HepG2 (cell line): ENCODE measurements around the gene NPY. TPM values are rescaled to one million over a fixed set of nuclear protein-coding genes. Genes with fewer than 3 reads are reported as not detected.
A peak's percentile ranks its signal among the peaks of the same experiment; 100 is the strongest.

Source experiments
- FOSL2 ChIP-seq: sonication (generic); formaldehyde crosslinking; IDR thresholded peaks from 2 replicates; pipeline ENCODE4 v1.4.0; 2020; ENCODE audit warnings: missing genetic modification reagents
- NFE2L2 ChIP-seq: fragments of 150-350 bp; IDR thresholded peaks from 2 replicates; pipeline ENCODE4 v1.6.1; 2014; ENCODE audit warnings: low read length
- NR2F2 ChIP-seq: IDR thresholded peaks from 2 replicates; pipeline ENCODE4 v1.6.1; 2012; ENCODE audit warnings: low read depth, inconsistent platforms, borderline replicate concordance
- RAD21 ChIP-seq: fragments of 450-650 bp; formaldehyde crosslinking; IDR thresholded peaks from 2 replicates; pipeline ENCODE4 v1.5.0; 2020; ENCODE audit warnings: mild to moderate bottlenecking
- SAFB2 ChIP-seq: sonication (generic); formaldehyde crosslinking; IDR thresholded peaks from 2 replicates; pipeline ENCODE4 v1.5.1; 2020; ENCODE audit warnings: missing genetic modification reagents, low read depth, mild to moderate bottlenecking, borderline replicate concordance
- SMARCE1 ChIP-seq: fragments of 450-650 bp; IDR thresholded peaks from 2 replicates; pipeline ENCODE4 v1.6.1; 2017; ENCODE audit warnings: borderline replicate concordance
- STAG1 ChIP-seq: sonication (generic); formaldehyde crosslinking; IDR thresholded peaks from 2 replicates; pipeline ENCODE4 v1.4.0; 2020; ENCODE audit warnings: missing genetic modification reagents
- TEAD2 ChIP-seq: sonication (generic); formaldehyde crosslinking; IDR thresholded peaks from 2 replicates; pipeline ENCODE4 v1.9.0; 2021; ENCODE audit warnings: missing genetic modification reagents
- ZNF230 ChIP-seq: sonication (generic); formaldehyde crosslinking; IDR thresholded peaks from 2 replicates; pipeline ENCODE4 v1.4.0; 2020; ENCODE audit warnings: mild to moderate bottlenecking, missing genetic modification reagents
- ZNF33B ChIP-seq: sonication (generic); formaldehyde crosslinking; IDR thresholded peaks from 2 replicates; pipeline ENCODE4 v1.5.1; 2020; ENCODE audit warnings: mild to moderate bottlenecking, missing genetic modification reagents
- ZNF446 ChIP-seq: sonication (generic); formaldehyde crosslinking; IDR thresholded peaks from 2 replicates; pipeline ENCODE4 v1.5.0; 2020; ENCODE audit warnings: mild to moderate bottlenecking, missing genetic modification reagents
- ZNF841 ChIP-seq: sonication (generic); formaldehyde crosslinking; IDR thresholded peaks from 2 replicates; pipeline ENCODE4 v1.8.1; 2023; ENCODE audit warnings: missing genetic modification reagents, borderline replicate concordance
- polyA plus RNA-seq, 8 experiments: library from polyadenylated mRNA; depleted of rRNA in 3 of 8; stranded (reverse) in 7 of 8; unstranded in 1 of 8; fragments of >200 nt; fragmentation: Illumina TruSeq in 4 of 8; extraction: Trizol in 4 of 8; gene quantifications; 2 replicates each; pipeline versions ENCODE4 v1.2.1 to v1.2.3, GENCODE V29; 2011 to 2016; ENCODE audit warnings: low read depth in 4 of 8, missing spikeins in 1 of 8, mixed read lengths in 1 of 8; ENCODE audit not compliant: insufficient read depth in 1 of 8
- total RNA-seq, 5 experiments: library from RNA; depleted of rRNA; stranded (reverse); fragments of >200 nt; fragmentation: Illumina TruSeq; extraction: Trizol; gene quantifications; 2 replicates each; pipeline ENCODE4 v1.2.3, GENCODE V29; 2016; ENCODE audit warnings: low read depth in 1 of 5
- TF ChIP-seq, protein P1 (sequence below): sonication (generic); formaldehyde crosslinking; IDR thresholded peaks from 2 replicates; pipeline ENCODE4 v1.4.0; 2020; ENCODE audit warnings: mild to moderate bottlenecking, missing genetic modification reagents
- TF ChIP-seq, protein P2 (sequence below): sonication (generic); formaldehyde crosslinking; IDR thresholded peaks from 2 replicates; pipeline ENCODE4 v1.4.0; 2020; ENCODE audit warnings: mild to moderate bottlenecking, missing genetic modification reagents
- TF ChIP-seq, protein P3 (sequence below): sonication (generic); formaldehyde crosslinking; IDR thresholded peaks from 2 replicates; pipeline ENCODE4 v1.9.0; 2021; ENCODE audit warnings: missing genetic modification reagents, mild to moderate bottlenecking, borderline replicate concordance

The NPY gene
- total and polyA plus RNA-seq, 2 of the 13 experiments (the other 11 are each of a cell fraction or from before 2014, with no cell fraction given), result not detected

DNA sequence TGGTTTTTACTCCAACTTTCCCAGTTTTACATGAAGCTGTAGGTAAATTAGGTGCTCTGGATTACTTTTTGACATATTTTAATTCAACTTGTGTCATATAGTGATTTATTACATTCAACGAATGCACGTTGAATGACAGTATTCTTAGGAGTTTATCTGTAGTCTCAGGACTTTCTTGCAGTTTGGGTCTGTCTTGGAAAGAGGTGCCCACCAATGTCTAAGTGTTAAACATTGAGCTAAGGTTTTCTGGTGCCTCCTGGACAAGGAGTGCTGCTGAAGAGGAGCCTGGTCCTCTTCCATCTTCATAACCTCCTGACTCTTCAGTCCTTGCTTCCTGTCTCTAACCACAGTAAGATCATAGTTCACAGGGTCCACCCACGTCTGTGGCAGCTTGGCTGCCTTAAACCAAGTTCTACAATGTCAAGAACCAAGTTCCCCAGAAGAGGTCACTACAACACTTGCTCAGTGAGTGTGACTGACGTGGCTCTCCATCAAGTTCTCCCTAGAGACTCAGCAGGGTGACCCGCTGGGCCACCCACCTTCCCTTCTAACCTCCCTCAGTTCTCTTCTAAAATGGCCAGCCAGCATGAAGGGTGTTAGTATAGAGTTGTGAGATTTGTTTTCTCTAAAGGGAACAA, 6.1 kb downstream of the NPY start (continued):
- TF ChIP-seq ZNF841 (CRISPR knock-in tag) (no peak), ZNF446 (no peak), NR2F2 (no peak), TEAD2 (CRISPR knock-in tag) (no peak), FOSL2 (CRISPR knock-in tag) (0 out of 2 replicates have a peak, but pooled peaks have one; percentile 7), NFE2L2 (no peak), STAG1 (peak; percentile 72), ZNF33B (CRISPR knock-in tag) (no peak), ZNF230 (CRISPR knock-in tag) (no peak), SMARCE1 (no peak), RAD21 (CRISPR knock-in tag) (peak; percentile 42; the same call in 1 of the 2 replicates), SAFB2 (no peak)
- TF ChIP-seq, protein P1, sequence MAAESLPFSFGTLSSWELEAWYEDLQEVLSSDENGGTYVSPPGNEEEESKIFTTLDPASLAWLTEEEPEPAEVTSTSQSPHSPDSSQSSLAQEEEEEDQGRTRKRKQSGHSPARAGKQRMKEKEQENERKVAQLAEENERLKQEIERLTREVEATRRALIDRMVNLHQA (CRISPR knock-in tag), result no peak
- TF ChIP-seq, protein P2, sequence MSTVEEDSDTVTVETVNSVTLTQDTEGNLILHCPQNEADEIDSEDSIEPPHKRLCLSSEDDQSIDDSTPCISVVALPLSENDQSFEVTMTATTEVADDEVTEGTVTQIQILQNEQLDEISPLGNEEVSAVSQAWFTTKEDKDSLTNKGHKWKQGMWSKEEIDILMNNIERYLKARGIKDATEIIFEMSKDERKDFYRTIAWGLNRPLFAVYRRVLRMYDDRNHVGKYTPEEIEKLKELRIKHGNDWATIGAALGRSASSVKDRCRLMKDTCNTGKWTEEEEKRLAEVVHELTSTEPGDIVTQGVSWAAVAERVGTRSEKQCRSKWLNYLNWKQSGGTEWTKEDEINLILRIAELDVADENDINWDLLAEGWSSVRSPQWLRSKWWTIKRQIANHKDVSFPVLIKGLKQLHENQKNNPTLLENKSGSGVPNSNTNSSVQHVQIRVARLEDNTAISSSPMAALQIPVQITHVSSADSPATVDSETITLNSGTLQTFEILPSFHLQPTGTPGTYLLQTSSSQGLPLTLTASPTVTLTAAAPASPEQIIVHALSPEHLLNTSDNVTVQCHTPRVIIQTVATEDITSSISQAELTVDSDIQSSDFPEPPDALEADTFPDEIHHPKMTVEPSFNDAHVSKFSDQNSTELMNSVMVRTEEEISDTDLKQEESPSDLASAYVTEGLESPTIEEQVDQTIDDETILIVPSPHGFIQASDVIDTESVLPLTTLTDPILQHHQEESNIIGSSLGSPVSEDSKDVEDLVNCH (CRISPR knock-in tag), result no peak
- TF ChIP-seq, protein P3, sequence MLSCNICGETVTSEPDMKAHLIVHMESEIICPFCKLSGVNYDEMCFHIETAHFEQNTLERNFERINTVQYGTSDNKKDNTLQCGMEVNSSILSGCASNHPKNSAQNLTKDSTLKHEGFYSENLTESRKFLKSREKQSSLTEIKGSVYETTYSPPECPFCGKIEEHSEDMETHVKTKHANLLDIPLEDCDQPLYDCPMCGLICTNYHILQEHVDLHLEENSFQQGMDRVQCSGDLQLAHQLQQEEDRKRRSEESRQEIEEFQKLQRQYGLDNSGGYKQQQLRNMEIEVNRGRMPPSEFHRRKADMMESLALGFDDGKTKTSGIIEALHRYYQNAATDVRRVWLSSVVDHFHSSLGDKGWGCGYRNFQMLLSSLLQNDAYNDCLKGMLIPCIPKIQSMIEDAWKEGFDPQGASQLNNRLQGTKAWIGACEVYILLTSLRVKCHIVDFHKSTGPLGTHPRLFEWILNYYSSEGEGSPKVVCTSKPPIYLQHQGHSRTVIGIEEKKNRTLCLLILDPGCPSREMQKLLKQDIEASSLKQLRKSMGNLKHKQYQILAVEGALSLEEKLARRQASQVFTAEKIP (CRISPR knock-in tag), result no peak
